Smooth muscle cell (in vitro differentiated cells): ENCODE measurements around the gene LDHAL6A. TPM values are rescaled to one million over a fixed set of nuclear protein-coding genes. Genes with fewer than 3 reads are reported as not detected.

Experiments
- DNase-seq: peaks from one replicate; lab custom pipeline; 2025; ENCODE audit not compliant: unreplicated experiment; lab: John Stamatoyannopoulos, UW
- H2AFZ ChIP-seq: fragments of 200-600 bp; sonication (generic); 2 replicates; pipeline ENCODE4 v1.6.0; 2016; ENCODE audit warnings: antibody characterized with exemption, low read depth, mild to moderate bottlenecking
- H3F3A ChIP-seq: fragments of 200-600 bp; sonication (generic); 2 replicates; pipeline ENCODE4 v1.6.0; 2017; ENCODE audit warnings: antibody characterized with exemption, low read depth
- H3K27ac ChIP-seq: fragments of 200-600 bp; sonication (generic); 2 replicates; pipeline ENCODE4 v1.5.1; 2016; ENCODE audit warnings: low read depth, mild to moderate bottlenecking
- H3K27me3 ChIP-seq: fragments of 200-600 bp; sonication (generic); 2 replicates; pipeline ENCODE4 v1.6.1; 2016; ENCODE audit warnings: low read depth, mild to moderate bottlenecking
- H3K36me3 ChIP-seq: fragments of 200-600 bp; sonication (generic); 2 replicates; pipeline ENCODE4 v1.5.1; 2016; ENCODE audit warnings: low read depth
- H3K4me1 ChIP-seq: fragments of 200-600 bp; sonication (generic); 2 replicates; pipeline ENCODE4 v1.5.1; 2016; ENCODE audit warnings: low read depth
- H3K4me2 ChIP-seq: fragments of 200-600 bp; sonication (generic); 2 replicates; pipeline ENCODE4 v1.6.0; 2016; ENCODE audit warnings: mild to moderate bottlenecking
- H3K4me3 ChIP-seq: fragments of 200-600 bp; sonication (generic); 2 replicates; pipeline ENCODE4 v1.5.1; 2016; ENCODE audit warnings: mild to moderate bottlenecking
- H3K79me2 ChIP-seq: fragments of 200-600 bp; sonication (generic); 2 replicates; pipeline ENCODE4 v1.6.0; 2016; ENCODE audit warnings: low read depth, mild to moderate bottlenecking
- H3K9ac ChIP-seq: fragments of 200-600 bp; sonication (generic); 2 replicates; pipeline ENCODE4 v1.6.0; 2016; ENCODE audit warnings: low read depth
- H3K9me3 ChIP-seq: fragments of 200-600 bp; sonication (generic); replicated peaks from 2 replicates; pipeline ENCODE4 v1.5.1; 2016; ENCODE audit warnings: low read depth
- H4K20me1 ChIP-seq: fragments of 200-600 bp; sonication (generic); 2 replicates; pipeline ENCODE4 v1.6.0; 2016; ENCODE audit warnings: low read depth
- CTCF ChIP-seq: fragments of 200-600 bp; sonication (generic); IDR thresholded peaks from 2 replicates; pipeline ENCODE4 v1.5.1; 2017; ENCODE audit warnings: borderline replicate concordance, mild to moderate bottlenecking, antibody characterized with exemption; ENCODE audit not compliant: insufficient read depth, poor library complexity, severe bottlenecking
- WGBS: methylation state at CpG from one replicate; pipeline ENCODE4 v1.1.7; 2016; ENCODE audit warnings: low lambda C conversion rate; 5-methylcytosine and 5-hydroxymethylcytosine counted together
- polyA plus RNA-seq: library from polyadenylated mRNA; unstranded; fragments of >200 nt; fragmentation: Nextera tagmentation; extraction: Ambion mirVana; gene quantifications from 2 replicates; pipeline ENCODE4 v1.2.1, GENCODE V29; 2016
- total RNA-seq: library from RNA; depleted of rRNA; stranded (reverse); fragments of >200 nt; gene quantifications from 2 replicates; pipeline ENCODE4 v1.2.3, GENCODE V29; 2014

The LDHAL6A gene
- total and polyA plus RNA-seq, 2 experiments from 2014 or later = 0.06 TPM; not detected in 1

GRCh38 chr11:18491924-18492323 lies 36.3 kb downstream of the LDHAL6A start:
- H3K9me3 ChIP-seq = no peaks in the 10 kb centered on the region
- peaks cover 2% of the 10 kb centered on the region for H3K79me2 ChIP-seq
- no peaks in the 10 kb centered on the region for H3K27me3 ChIP-seq
- 97% methylated on average over 2 of the region's 2 CpGs for WGBS
- peak overlapping the region; percentile 83 for H3K27ac ChIP-seq
- no peak for TF ChIP-seq CTCF
- no peak overlapping the region for H3K9ac ChIP-seq
- H3F3A ChIP-seq = peaks cover 6% of the 10 kb centered on the region
- no peak overlapping the region for H2AFZ ChIP-seq
- peaks cover 17% of the 10 kb centered on the region for H4K20me1 ChIP-seq
- no peaks in the 10 kb centered on the region for H3K36me3 ChIP-seq
- no peaks in the 10 kb centered on the region for H3K4me1 ChIP-seq
- H3K4me2 ChIP-seq = no peak overlapping the region
- DNase-seq = no peak
- no peak overlapping the region for H3K4me3 ChIP-seq

- Histone ChIP-seq H3K4me3 (no peak overlapping the region), H3K4me1 (no peaks in the 10 kb centered on the region), H2AFZ (no peak overlapping the region), H3K79me2 (peaks cover 2% of the 10 kb centered on the region), H3K27ac (no peak overlapping the region), H3F3A (peaks cover 6% of the 10 kb centered on the region), H3K36me3 (no peaks in the 10 kb centered on the region), H4K20me1 (peaks cover 17% of the 10 kb centered on the region), H3K9ac (no peak overlapping the region), H3K9me3 (no peaks in the 10 kb centered on the region), H3K27me3 (no peaks in the 10 kb centered on the region), H3K4me2 (no peak overlapping the region)
- no peak for TF ChIP-seq CTCF
- no peak for DNase-seq
These were observed 37.2 kb downstream of the LDHAL6A start for GRCh38 chr11:18492888-18493287.

GRCh38 chr11:18493310-18493709 lies 37.7 kb downstream of the LDHAL6A start:
- Histone ChIP-seq H3K36me3 (no peaks in the 10 kb centered on the region), H4K20me1 (peaks cover 17% of the 10 kb centered on the region), H3K9ac (no peak overlapping the region), H3F3A (peaks cover 6% of the 10 kb centered on the region), H2AFZ (no peak overlapping the region), H3K27me3 (no peaks in the 10 kb centered on the region), H3K4me1 (no peaks in the 10 kb centered on the region), H3K4me3 (no peak overlapping the region), H3K9me3 (no peaks in the 10 kb centered on the region), H3K79me2 (peaks cover 2% of the 10 kb centered on the region), H3K4me2 (no peak overlapping the region), H3K27ac (no peak overlapping the region)
- DNase-seq = no peak
- TF ChIP-seq CTCF = no peak
- WGBS = 93% methylated on average over 4 of the region's 4 CpGs

- Histone ChIP-seq H3K4me2 (no peak overlapping the region), H3K4me1 (no peaks in the 10 kb centered on the region), H3K9ac (no peak overlapping the region), H2AFZ (no peak overlapping the region), H4K20me1 (peaks cover 17% of the 10 kb centered on the region), H3K79me2 (peaks cover 2% of the 10 kb centered on the region), H3K9me3 (no peaks in the 10 kb centered on the region), H3K36me3 (peaks cover 8% of the 10 kb centered on the region), H3K4me3 (no peak overlapping the region), H3K27me3 (no peaks in the 10 kb centered on the region), H3F3A (peaks cover 6% of the 10 kb centered on the region), H3K27ac (no peak overlapping the region)
- DNase-seq = no peak
- no peak for TF ChIP-seq CTCF
These were observed 39.6 kb downstream of the LDHAL6A start for GRCh38 chr11:18495271-18495670.
